NCI-H2081 treated with DMSO at 0.1 percent for 48 hours (cell line): Measurements from ENCODE around the gene CCDC110.
A peak's percentile ranks its signal among the peaks of the same experiment; 100 is the strongest.

Source experiments
- DNase-seq: peaks from one replicate; lab custom pipeline; 2025; lab: John Stamatoyannopoulos, UW

Gene CCDC110

DNA sequence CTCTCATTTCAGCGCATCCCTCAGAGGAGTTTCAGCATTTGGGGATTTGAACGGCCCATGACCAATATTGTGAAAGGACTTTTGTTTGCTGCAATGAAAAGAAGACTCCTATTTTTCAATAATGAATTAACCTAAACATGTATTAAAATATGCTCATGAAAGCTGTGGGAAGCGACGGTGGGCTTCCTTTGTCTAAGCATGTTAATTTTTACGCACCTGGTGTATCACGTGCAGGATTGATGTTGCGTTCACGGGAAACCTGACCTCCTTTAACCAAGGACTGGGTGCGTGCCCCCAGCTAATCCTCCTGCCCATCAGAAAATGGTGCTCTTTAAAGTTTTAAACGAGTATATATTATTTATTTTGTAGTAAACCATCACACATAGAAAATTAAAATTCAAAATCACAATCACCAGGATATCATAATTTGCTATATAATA, 590 bp upstream of the CCDC110 start:
- DNase-seq: no peak

- DNase-seq: no peak
Observed at GRCh38 chr4:185470501-185471195, 885 bp downstream of the CCDC110 start.

DNA sequence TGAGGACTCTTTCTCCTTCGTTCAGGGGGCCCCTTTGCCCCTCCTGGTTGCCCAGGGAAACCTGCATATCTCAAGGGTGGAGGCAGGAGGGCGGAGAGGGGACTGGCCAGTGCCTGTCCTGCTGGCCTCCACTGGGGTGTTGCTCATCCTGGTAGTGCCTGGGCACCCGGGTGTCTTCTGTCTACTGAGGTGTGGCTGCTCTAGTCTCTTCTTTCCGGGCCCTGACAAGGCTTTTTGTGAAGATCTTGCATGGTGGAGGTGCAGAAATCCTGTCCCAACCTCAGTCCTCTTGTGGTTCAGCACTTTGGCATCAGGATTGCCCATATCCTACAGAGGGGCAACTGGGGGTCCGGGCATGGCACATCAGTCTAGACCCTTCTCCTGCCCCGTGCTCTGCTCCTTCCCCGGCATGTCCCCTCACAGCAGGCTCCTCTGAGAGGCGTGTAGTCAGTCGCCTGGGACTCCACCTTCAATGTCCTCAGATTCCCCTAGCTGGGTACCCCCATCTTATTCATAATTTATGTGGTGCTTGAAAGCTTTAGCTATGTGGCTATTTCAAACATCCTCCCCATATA, 1.9 kb downstream of the CCDC110 start:
- DNase-seq: no peak

GRCh38 chr4:185468999-185469398, 2.5 kb downstream of the CCDC110 start:
- DNase-seq: no peak

DNA sequence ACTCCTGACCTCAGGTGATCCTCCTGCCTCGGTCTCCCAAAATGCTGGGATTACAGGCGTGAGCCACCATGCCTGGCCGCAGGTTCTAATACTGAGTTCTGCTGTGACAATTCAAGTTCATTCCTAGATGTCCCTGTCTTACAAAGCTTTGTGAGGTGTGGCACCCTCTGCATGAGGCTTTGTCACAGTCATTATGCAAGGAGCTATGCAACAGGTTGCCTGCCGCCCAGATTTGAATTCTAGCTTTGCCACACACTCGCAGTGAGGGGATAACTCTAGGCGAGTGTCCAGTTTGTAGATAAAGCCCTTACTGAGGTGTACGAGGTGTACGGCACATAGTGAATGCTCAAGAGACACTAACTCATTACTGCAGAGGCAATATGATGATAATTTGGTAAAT, 3.5 kb downstream of the CCDC110 start:
- DNase-seq: no peak

DNA sequence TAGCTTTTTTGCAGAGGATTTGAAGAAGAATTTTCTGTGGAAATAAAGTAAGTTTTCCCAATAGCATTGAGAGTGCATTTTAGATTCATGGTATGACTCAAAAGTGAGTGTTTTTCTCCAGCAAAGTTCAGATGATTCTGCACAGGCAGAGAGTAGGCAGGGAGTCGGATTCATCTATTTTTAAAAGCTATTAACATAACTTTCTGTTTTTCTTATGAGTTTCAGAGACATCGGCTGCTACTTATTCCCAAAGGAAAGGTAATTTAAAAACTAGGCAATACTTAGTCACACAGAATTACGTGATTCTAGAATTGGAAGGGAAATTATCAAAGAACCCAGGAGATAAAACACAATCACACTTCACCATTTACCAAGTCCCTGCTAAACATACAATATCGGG, 4.4 kb downstream of the CCDC110 start:
- DNase-seq: no peak

DNA sequence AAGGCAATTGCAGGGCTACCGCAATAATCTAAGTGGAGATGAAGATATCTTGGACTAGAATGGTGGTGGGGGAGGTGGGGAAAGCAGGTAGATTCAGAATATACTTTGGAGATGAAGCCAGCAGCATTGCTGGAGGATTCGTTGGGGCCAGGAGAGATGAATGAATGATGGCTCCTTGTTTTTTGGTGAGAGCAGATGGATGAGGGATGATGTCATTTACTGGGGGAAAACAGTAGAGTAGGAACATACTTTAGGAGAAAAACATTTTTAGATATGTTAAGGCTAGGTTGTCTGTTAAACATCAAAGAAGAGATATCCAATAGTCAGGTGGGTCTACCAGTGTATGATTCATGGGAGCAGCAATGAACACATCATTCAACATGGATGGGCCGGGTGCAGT, 5.8 kb downstream of the CCDC110 start:
- no peak for DNase-seq

- DNase-seq: peak; percentile 14
Observed at GRCh38 chr4:185464887-185465286, 6.6 kb downstream of the CCDC110 start.

DNA sequence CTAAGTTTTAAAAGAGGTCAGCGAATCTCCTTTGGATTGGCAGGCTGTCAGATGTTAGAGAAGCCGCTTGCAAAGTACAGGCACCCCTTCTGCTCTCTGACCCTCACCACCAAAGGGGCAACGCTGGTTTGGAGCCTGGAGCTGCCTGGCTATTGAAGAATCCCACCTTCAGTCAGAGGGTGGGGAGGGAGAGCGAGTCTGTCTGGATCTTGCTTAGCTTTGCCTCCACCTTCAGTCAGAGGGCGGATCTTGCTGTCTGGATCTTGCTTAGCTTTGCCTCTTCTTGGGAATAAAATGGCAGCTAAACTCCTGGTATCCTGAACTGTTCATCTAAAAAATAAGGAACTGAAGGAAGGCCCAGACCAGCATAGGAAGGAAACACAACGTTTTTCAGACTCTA, 7.3 kb downstream of the CCDC110 start:
- DNase-seq: no peak

- DNase-seq: no peak
Observed at GRCh38 chr4:185463541-185463940, 8.0 kb downstream of the CCDC110 start.

DNA sequence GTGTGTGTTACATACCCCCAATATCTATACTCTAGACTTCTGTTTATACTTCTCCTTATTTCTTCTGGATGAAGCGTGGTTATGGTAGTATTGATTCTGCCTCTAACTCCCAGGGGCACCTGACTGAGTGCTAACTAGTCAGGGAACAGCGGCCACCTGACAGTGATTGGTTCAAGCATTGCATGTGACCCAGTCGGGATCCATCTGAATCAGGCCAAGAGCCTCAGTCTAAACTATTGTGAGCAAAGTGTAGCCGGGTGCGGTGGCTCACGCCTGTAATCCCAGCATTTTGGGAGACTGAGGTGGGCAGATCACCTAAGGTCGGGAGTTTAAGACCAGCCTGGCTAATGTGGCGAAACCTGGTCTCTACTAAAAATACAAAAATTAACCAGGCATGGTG, 10.0 kb downstream of the CCDC110 start:
- no peak for DNase-seq

- no peak for DNase-seq
Observed at GRCh38 chr4:185457136-185457535, 14.4 kb downstream of the CCDC110 start.

DNA sequence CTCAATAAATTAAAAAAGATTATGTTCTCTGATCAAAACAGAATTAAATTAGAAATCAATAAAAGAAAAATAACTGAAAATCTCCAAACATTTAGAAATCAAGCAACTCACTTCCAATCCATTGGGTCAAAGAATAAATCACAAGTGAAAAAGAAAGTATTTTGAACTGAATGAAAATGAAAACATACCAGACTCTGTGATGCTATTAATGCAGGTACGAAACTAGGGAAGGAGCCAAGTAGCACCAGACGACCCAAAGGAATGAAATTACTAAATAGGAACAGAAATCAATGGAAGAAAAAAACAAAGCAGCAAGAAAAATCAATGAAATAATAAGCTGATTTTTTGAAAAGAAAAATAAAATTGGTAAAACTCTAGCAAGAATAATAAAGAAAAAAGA, 15.4 kb downstream of the CCDC110 start:
- no peak for DNase-seq

DNA sequence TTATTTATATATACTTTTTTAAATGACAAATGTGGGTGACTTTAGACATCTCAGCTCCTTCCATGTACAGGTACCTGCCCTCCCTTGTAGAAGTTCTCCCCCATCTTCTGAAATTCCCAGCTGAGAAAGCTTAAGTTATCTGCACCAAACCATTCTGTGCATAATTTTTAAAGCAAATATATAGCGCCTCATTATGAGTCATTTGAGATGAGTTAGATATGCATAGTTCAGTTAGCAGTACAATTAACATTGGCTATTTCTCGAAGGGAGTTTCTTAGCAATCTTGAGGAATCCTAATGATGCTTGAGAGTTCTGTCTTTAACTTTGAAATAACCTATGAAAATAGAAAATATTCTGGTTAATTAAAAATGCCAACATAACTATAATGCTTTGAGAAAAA, 26.3 kb downstream of the CCDC110 start:
- no peak for DNase-seq

DNA sequence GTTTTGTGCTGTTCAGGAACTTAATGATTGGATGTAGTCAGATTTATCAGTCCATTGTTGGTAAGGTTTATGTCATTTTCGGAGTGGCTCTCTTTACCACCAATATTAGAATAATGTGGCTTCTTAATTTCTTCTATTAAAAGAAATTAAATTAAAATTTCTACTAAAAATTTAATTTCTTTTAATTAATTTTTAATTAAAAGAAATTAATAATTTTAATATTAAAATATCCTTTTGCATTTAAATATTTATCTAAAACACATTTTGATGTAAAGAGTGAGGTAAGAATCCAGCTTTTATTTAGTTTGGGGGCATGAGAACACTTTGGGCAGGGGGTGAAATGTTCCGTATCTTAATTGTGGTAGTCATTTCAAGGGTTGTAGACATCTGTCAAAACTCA, 30.1 kb downstream of the CCDC110 start:
- no peak for DNase-seq

DNA sequence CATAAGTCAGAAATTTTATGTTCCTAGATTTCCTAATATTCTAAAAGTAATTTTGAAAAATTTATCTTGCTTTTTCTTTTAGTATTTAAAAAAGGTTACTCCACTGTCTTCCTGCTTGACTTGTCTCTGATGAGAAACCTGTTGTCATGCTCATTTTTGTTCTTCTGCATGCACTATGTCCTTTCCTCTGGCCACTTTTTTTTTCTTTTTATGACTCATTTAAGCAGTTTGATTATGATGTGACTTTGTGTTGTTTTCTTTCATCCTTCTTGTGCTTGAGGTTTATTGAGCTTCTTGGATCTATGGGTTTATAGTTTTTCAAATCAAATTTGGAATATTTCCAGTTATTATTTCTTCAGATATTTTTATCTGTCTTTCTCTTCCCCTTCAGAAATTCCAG, 33.7 kb downstream of the CCDC110 start:
- DNase-seq: no peak

- no peak for DNase-seq
Observed at GRCh38 chr4:185435466-185435865, 36.1 kb downstream of the CCDC110 start.

DNA sequence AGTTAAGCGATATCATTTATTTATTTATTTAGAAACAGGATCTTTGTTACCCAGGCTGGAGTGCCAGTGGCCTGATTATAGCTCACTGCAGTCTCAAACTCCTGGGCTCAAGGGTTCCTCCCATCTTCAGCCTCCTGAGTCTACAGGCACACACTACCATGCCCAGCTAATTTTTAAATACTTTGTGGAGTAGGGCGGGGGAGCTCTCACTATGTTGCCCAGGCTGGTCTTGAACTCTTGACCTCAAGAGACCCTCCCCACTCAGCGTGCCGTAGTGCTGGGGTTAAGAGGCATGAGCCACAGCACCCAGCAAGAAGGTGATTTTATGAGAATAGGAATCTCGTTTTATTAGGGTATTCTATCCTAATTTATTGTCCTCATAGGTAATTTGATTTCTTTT, 41.9 kb downstream of the CCDC110 start:
- no peak for DNase-seq

GRCh38 chr4:185426960-185427688, 44.4 kb downstream of the CCDC110 start:
- no peak for DNase-seq

DNA sequence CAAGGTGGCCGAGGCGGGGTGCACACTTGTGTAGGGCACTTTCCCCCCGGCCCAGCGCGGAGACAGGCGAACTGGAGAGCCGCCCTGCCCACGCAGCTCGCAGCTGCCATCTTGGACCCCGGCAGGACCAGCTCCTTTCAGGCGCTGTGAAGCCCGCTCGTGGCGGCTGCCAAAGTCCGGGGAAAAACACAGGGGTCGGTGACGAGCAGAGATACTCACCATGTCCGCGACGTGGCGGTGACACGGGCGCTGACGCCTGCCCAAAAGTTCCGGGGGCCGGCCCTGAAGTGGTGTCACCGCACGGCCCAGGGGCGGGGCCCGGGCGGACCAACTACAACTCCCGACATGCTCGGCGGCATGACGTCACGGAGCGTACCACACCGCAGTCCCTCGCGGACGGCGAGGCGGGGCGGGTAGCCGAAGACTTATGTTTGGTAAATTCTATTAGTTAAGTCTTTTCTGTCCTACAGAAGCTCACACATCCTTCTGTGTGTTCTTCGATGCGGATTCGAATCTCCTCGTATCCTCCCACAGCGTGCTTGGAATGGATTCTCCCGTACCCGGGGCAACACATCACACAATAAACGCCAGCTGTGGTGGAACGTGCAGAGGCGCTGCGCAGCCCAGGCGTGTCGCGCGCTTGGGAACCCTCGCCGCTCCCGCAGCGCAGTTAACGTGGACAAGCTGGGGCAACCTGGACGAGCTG, 45.7 kb downstream of the CCDC110 start, which contains the start of gene UFSP2:
UFSP2 (minus strand) TSS at position 318 of the 706 bp plus-strand sequence; CDS start at position 222, 96 bp downstream.
- peak; percentile 15 for DNase-seq

DNA sequence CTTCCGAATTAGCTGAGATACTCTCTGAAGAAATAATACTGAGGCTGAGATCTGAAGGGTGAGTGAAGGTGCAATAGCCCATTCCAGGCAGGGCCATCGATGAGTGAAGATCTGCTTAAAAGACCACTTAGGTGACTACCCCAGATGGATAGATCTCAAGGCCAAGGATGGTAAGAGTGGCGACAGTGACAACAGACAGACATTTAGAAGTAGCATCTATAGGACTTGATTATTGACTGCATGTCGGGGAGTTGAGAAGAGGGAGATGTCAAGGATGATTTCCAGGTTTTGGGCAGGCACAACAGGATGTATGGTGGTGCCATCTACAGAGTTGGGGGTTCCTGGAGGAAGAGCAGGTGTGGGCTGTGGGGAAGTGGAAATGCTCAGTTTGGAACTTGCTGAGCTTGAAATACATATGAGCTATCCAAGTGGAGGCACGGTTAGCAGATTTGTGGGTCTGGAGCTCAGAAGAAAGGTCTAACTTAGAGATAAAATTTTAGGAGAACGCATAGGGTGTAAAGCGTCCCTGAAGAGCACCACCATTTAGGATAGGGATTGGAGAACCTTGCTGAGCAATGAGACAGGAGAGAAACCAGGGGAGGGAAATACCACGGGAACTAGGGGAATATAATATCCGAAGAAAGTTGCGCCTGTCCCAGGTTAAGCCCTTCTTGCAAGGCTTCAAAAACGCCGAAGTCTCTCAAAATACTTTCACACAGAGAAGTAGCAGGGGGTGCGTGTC, 46.5 kb downstream of the CCDC110 start:
- no peak for DNase-seq
